GM19467 (cell line): ENCODE measurements around the gene DRC7.

Source experiments
- ATAC-seq: cut with Tn5 transposase; IDR thresholded peaks from one replicate; pipeline ENCODE4 v1.9.1; 2021; ENCODE audit warnings: mild to moderate bottlenecking, moderate library complexity; ENCODE audit not compliant: unreplicated experiment

The DRC7 gene, protein sequence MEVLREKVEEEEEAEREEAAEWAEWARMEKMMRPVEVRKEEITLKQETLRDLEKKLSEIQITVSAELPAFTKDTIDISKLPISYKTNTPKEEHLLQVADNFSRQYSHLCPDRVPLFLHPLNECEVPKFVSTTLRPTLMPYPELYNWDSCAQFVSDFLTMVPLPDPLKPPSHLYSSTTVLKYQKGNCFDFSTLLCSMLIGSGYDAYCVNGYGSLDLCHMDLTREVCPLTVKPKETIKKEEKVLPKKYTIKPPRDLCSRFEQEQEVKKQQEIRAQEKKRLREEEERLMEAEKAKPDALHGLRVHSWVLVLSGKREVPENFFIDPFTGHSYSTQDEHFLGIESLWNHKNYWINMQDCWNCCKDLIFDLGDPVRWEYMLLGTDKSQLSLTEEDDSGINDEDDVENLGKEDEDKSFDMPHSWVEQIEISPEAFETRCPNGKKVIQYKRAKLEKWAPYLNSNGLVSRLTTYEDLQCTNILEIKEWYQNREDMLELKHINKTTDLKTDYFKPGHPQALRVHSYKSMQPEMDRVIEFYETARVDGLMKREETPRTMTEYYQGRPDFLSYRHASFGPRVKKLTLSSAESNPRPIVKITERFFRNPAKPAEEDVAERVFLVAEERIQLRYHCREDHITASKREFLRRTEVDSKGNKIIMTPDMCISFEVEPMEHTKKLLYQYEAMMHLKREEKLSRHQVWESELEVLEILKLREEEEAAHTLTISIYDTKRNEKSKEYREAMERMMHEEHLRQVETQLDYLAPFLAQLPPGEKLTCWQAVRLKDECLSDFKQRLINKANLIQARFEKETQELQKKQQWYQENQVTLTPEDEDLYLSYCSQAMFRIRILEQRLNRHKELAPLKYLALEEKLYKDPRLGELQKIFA

DNA sequence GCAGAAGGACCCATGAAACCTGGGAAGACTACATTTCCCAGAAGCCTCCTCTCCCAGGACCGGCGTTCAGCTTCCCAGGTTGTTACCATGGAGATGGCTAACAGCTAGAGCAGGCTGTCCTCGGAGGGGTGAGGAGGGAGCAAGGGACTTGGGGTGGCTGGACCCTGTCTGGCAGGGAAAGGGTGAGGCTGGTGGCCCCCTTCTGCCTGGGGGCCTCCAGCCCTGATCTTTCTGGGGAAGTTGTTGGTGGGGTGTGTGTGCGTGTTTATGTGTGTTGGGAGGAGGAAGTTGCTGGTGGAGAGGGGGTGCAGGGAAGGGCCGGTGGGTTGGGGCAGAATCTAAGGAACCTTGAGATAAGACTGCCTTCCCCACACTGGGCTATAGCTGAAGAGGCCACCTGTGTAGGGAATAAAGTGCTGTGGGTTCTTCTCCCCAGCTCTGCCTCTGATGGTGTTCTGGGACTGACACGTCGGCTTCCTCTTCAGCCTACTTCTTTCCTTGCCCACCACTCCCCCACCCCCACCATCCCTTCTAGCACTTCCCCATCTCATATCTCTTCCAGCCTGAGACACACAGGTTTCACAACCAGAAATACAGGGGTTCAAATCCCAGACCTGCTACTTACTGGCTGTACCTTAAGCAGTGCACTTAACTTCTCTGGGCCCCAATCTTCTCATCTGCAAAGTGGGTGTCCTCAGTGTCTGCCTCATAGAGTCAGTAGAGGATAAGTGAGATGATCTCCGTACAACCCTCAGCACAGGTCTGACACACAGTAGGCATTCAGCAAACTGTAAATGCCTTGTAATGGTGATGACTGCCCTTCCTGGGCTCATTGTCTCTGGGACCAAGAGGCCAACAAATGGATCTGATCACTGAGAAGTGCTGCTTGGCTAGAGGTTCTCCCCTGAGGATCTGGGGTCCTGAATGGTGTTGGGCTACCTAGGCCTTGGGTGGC is at the start of gene DRC7:
DRC7 (plus strand) TSS at position 82 of the 955 bp plus-strand sequence. CDS start 3,144 bp downstream, outside the sequence.
- ATAC-seq, result no peak

- no peak for ATAC-seq
Observed at GRCh38 chr16:57645169-57645568, 49.4 kb upstream of the DRC7 start.

- ATAC-seq, result no peak
Observed at GRCh38 chr16:57645691-57646387, 48.8 kb upstream of the DRC7 start.

DNA sequence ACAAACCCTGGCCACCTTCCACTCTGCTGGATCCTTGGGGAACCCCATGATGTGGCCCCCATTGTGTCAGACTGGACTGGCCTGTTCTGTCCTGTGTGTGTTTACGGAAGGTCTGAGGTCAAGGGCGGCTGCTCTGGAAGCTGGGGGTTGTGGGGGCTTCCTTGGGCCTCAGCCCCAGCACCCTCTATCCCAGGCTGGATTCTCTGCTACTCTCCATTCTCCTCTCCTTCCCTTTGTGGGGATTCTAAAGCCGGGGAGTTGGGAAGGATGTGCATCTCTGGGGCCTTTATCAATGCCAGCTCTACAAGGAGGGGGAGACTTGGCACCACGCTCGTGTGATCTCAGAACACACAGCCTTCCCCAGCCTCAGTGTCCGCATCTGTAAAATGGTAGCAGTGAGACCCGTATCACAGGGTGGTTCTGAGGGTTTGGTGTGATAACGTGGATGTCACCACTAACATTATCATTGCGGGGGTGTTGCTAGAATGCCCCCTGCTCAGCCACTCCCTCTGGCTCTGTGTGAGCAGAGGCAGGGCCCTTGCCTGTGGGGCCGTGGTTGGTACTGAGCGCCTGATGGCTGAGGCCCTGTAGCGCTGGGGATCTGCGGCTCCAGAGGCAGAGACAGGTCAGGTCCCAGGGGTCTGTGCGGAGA is 48.1 kb upstream of the DRC7 start:
- no peak for ATAC-seq

GRCh38 chr16:57647136-57647875 is 47.3 kb upstream of the DRC7 start:
- ATAC-seq, result no peak

DNA sequence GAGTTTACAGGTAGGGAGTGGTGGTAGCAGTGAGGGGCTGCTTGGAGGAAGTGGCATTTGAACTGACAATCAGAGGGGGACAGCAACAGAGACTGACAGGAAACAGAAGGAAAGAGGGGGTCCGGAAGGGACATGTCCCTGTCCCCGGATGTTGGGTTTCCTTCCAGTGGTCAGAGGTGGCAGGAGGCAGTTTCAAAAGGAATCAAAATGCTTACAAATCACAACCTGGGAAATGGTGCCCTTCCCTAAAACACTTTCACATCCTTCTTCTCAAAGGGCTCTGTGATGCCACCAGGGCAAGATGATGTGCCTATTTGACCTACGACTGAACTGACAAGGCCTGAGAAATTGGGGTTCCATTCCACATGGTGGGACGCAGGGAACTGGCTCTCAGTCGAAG is 46.5 kb upstream of the DRC7 start:
- ATAC-seq, result no peak

- ATAC-seq, result no peak
Observed at GRCh38 chr16:57648581-57649442, 45.8 kb upstream of the DRC7 start.

GRCh38 chr16:57649443-57649751 is 45.2 kb upstream of the DRC7 start:
- ATAC-seq, result no peak

DNA sequence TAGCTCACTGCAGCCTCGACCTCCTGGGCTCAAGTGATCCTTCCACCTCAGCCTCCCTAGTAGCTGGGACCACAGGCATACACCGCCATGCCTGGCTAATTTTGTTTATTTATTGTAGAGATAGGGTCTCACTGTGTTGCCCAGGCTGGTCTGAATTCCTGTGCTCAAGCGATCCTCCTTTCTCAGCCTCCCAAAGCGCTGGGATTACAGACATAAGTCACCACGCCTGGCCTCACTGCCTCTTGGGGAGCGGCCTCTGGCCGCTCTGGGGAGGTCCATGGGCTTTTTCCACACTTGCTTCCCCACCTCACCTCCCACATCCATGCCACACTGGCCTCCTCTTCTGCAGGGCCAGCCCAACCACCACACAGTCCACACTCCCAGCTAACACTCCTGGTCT is 44.8 kb upstream of the DRC7 start:
- no peak for ATAC-seq

DNA sequence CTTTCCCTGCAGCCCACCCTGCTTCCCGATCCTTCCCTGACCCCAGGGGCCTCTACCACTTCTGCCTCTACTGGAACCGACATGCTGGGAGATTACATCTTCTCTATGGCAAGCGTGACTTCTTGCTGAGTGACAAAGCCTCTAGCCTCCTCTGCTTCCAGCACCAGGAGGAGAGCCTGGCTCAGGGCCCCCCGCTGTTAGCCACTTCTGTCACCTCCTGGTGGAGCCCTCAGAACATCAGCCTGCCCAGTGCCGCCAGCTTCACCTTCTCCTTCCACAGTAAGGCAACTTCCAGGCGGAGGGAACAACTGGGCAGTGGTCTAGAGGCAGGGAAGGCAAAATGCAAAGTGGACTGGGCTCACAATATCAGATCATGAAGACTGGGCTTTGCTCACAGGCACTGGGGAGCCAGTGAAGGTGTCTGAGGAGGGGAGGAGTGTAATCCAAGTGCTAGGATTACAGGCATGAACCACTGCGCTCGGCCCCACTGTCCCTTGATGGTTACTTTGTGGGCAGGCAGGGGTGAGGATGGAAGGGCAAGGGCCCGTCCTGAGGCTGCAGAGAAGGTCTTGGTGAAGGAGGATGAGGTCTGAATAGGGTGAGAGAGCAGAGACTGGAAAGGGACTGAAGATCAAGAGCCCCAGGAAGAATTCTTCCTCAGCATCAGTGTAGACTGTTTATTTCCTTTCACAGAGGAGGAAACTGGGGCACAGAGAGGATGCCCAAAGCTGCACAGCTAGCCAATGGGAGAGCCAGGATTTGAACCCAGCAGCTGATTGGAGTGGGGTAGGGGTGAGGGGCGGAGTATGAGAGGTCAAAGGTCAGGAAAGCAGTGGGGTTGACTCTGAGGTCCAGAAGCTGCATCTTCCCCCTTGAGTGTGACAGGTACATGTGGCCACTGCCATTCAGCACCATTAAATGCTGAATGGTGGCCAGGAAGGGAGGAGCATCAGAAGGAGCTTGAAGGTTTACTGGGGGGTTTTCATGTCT is 43.0 kb upstream of the DRC7 start:
- no peak for ATAC-seq

- no peak for ATAC-seq
Observed at GRCh38 chr16:57652695-57653471, 41.7 kb upstream of the DRC7 start.

- ATAC-seq, result no peak
Observed at GRCh38 chr16:57653936-57654335, 40.7 kb upstream of the DRC7 start.

DNA sequence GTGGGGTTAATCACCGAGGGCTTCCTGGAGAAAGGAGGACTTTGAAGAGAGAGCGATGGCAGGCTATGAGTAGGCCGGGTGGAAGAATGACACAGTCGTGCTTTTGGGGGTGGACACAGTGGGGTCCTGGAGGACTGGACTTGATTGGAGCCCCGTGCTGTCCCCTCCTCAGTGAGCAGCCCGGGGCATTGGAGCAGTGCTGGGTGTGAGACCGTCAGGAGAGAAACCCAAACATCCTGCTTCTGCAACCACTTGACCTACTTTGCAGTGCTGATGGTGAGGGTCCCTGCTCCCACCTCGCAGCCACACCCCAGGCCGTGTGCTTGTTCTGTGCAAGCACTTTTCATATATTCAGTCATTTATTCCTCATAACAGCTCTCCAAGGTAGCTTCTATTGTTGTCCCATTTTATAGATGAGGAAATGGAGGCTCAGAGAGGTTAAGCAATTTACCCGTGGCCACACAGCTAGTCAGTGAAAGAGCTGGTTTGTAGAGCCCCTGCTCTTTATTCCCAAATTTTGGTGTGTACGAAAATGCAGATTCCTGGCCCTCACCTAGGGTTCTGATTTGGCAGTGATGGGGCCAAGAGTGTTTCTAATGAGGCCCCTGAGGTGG is 38.2 kb upstream of the DRC7 start:
- ATAC-seq, result no peak

GRCh38 chr16:57657228-57657627 is 37.4 kb upstream of the DRC7 start:
- no peak for ATAC-seq

DNA sequence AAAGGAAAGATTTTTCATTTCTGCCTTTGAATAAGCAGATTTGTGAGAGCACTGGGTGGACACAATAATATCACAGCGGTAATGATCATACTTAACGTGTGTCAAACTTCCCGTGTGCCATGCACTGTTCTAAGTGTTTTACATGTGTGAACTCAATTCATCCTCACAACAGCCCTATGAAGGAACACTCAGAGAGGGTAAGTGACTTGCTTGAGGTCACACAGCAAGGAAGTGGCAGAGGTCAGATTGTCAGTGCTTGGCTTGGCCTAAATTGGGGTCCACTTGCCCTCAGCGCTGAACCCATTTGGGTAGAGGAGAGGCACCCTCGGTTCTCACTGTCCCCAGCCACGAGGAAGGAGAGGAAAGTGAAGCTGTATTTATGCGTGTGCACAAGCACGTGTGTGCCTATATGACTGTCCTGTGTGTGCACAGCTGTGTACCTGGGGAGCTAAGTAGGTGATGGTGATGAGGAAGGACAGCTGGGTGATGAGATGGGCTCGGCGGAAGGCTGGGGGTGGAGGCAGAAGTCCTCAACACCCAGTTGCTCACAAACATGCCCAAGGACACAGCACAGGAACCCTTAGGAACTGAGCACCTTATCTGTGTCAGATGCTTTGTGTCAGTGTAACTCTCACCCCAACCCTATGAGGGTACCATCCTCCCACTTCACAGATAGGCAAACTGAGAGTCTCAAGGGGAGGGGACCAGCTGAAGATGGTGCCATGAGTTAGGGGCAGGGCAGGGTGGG is 36.3 kb upstream of the DRC7 start:
- ATAC-seq, result no peak
